Activated T-cell treated with anti-CD3 and anti-CD28 coated beads for 48 hours (primary cell): Measurements from ENCODE around the gene ANTKMT.

ENCODE experiments used
- DNase-seq: peaks from one replicate; pipeline ENCODE4 v3.0.0-alpha.2; 2020; ENCODE audit warnings: low read depth

ANTKMT gene

GRCh38 chr16:720990-721764, at the start of gene ANTKMT:
Gene ANTKMT (plus strand): TSS chr16:721146. CDS start chr16:721275, 129 bp downstream.
- peak; percentile 84 for DNase-seq

DNA sequence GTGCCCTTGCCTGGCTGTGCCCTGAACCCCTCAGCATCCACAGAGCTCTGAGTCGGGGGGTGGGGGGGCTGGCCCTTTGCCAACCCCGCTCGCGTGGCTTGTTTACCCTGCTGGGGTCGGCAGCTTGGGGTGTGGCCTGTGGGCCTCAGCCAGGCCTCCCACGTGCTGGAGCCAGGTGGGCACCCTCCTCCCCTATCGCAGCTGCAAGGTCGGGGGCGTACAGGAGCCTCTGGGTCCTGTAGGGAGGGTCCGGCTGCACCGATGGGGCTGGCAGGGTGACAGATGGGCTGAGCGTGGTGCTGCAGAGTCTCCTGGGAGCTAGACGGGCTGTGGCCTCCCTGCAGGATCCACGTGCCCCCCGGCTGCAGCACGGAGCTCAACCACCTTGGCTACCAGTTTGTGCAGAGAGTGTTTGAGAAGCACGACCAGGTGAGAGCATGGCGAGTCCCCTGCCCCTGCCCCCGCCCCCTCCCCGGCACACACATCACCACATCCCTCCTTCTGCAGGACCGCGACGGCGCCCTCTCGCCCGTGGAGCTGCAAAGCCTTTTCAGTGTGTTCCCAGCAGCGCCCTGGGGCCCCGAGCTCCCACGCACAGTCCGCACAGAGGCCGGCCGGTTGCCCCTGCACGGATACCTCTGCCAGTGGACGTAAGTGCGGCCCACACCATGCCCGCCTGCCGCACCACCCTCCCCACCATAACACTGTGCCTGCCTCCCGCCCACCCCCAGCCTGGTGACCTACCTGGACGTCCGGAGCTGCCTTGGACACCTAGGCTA, 49.4 kb upstream of the ANTKMT start:
- DNase-seq, result no peak

- DNase-seq, result no peak
These were observed 48.6 kb upstream of the ANTKMT start for GRCh38 chr16:672371-672770.

- DNase-seq, result no peak
These were observed 48.1 kb upstream of the ANTKMT start for GRCh38 chr16:672851-673250.

DNA sequence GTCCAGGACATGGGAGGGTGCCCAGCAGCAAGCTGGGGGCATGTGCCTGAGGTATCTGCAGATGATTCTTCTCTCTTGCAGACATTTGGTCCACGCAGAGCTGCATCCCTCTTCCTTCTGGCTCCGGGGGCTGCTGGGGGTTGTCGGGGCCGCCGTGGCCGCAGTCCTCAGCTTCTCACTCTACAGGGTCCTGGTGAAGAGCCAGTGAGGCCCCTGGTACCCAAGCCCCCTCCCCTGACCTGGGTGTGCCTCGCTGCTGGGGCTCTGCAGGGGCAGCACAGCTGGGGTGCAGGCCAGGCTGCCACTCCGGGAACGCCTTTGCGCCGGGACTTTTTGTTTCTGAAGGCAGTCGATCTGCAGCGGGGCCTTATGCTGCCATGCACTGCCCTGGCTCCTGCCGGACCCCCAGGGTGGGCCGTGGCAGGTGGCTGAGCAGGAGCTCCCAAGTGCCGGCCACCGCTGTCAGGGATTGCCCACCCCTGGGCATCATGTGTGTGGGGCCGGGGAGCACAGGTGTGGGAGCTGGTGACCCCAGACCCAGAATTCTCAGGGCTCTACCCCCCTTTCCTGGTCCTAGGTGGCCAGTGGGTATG, 47.5 kb upstream of the ANTKMT start:
- DNase-seq, result no peak

DNA sequence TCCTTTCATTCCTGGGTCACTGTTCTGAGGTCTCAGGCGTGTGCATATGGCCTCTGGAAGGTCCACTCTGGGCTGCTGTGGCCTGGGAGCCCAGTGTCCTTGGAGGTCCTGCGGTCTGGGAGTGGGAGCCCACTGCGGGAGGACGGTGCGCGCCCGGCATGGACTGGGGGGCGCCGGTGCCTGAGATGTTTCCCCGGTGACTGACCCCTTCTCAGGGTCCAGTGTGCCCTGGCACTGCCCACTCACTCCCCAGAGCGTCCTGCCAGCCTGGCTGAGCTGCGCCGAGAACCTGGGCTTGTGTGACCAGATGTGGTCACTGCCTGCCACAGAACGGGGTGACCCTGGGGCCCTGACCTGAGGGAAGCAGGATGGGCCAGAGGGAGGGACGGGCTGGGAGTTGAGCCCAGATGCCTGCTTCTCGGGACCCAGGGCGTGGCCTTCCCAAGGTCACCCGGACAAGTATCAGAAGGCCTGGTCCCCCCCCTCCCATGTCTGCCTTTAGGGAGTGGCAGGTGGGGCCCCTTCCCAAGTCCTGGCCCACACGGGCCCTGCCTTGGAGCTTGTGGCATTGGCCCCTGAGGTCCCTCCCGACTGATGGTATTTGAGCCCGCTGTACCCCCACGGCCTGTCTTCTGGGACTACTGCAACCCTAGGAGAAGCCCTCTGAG, 46.6 kb upstream of the ANTKMT start:
- no peak for DNase-seq

DNA sequence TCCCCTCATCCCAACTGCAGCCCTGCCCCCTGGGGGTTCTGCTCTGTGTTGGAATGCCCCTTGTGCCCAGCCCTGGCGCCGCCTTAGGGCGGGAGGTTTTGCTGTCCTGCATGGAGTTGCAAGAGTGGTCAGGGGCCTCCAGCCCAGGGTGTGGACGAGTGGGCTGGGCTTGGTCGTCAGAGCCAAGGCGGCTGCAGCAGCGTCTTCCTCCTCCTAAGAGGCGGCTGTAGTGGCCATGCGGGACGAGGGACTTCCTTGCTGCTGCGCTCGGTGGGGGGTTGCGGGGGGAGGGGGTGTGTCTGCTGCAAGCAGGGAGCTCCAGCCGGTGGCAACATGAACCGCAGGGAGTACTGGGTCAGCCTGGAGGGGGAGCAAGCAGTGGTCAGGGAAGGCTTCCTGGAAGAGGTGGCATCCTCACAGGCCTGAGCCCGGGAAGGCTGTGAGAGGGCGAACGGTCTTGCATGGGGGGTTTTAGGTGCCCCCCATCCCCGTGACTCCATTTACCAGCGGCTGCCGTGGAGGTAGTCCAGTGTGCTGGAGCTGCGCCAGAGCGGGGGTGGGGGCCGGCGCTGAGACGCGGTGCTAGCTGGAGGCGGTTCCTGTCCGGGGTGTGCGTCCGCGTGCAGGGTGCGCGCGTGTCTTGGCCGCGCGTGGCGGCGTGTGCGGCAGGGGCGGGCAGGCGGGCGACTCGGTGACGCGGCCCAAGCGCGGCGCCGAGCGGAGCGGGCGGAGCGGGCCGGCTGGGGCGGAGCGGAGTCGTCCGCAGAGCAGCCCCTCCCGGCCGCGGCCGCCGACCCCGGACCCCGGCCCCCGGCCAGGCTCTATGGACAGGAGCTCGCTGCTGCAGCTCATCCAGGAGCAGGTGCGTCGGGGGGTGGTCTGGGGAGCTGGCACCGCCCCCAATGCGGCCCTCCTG, 45.7 kb upstream of the ANTKMT start, which contains the start of gene RHBDL1:
RHBDL1 (plus strand) TSS at position 704 of the 916 bp plus-strand sequence; CDS start at position 824, 120 bp downstream.
- DNase-seq, result no peak

- no peak for DNase-seq
These were observed 44.9 kb upstream of the ANTKMT start for GRCh38 chr16:675884-676564.

- no peak for DNase-seq
These were observed 44.4 kb upstream of the ANTKMT start for GRCh38 chr16:676565-676902.

- no peak for DNase-seq
These were observed 44.0 kb upstream of the ANTKMT start for GRCh38 chr16:676913-677312.

GRCh38 chr16:677316-678190, 43.4 kb upstream of the ANTKMT start:
- no peak for DNase-seq

DNA sequence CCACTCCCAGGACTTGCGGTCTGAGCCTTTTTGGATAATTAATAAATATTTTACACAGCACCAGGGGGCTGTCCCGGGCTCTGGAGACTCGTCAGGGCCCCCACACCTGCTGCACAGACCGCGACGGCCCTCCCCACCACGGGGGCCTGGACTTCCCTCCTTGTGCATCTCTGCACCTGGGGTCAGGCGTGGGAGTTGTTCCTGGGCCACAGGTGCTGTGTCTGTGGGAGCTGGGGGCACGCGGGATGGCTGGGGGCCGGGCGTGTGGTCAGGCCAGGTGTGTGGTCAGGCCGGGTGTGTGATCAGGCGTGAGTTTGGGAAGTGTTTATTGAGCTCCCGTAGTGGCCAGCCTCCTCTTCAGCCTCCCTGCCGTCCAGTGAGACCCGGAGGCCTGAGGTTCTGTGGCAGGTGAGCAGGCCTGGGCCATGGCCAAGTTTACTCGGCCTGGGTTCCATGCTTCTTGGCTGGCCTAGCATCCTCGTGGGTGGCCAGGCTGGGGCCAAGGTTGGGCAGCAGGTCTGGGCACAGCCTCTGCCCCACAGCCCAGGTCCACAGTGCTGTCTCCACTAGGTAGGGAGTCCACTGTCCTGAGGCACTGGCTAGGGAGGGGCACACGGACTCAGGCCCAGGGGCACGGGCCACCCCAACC, 42.6 kb upstream of the ANTKMT start:
- no peak for DNase-seq

GRCh38 chr16:678858-679813, 41.8 kb upstream of the ANTKMT start:
- DNase-seq, result peak; percentile 64

DNA sequence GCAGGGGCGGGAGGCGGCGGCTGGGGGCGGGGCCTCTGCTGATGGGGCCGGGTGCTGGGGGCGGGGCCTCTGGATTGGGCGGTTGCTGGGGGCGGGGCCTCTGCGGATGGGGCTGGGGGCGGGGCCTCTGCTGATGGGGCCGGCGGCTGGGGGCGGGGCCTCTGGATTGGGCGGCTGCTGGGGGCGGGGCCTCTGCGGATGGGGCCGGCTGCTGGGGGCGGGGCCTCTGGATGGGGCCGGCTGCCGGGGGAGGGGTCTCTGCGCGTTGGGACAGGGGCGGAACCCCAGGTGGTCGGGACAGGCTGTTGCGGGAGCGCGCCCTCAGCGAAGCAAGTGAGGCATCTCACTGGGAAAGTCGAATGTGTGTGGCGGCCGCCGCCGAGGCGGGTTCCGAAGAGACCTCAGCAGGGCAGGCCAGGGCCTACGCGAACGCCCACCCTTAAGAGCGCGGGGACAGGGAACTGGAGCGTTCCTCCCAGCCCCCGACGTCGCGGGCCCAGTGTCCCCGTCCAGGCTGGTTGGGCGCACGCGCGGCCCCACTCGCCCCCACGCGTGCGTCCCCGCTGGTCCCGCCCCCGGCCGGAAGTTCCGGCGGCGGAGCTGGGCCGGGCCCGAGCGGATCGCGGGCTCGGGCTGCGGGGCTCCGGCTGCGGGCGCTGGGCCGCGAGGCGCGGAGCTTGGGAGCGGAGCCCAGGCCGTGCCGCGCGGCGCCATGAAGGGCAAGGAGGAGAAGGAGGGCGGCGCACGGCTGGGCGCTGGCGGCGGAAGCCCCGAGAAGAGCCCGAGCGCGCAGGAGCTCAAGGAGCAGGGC, 40.9 kb upstream of the ANTKMT start, which contains the start of gene STUB1:
STUB1 (plus strand) TSS at position 597 of the 811 bp plus-strand sequence; CDS start at position 713, 116 bp downstream.
- peak; percentile 90 for DNase-seq

GRCh38 chr16:680625-680945, 40.4 kb upstream of the ANTKMT start:
- no peak for DNase-seq

DNA sequence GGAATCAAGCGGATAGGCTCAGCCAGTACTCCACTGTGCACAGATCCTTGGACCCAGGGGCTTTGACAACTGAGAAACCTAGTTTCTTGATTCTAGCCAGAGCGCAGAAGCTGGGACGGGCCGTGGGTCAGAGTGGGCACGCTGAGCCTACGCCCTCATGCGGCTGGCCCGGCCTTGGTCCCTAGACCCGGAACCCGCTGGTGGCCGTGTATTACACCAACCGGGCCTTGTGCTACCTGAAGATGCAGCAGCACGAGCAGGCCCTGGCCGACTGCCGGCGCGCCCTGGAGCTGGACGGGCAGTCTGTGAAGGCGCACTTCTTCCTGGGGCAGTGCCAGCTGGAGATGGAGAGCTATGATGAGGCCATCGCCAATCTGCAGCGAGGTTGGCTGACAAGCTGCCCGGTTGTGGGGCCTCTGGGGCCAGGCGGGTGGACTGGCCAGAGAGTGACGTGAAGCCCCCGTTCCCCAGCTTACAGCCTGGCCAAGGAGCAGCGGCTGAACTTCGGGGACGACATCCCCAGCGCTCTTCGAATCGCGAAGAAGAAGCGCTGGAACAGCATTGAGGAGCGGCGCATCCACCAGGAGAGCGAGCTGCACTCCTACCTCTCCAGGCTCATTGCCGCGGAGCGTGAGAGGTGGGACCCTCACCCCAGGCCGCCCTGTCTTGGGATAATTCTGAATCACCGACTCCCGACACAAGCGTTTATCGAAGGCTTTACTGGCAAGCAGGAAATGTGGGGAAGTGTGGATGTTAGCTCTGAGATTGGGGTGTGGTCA, 39.8 kb upstream of the ANTKMT start:
- DNase-seq, result no peak
